Measurements from ENCODE around the gene RNU1-4. TPM values are rescaled to one million over a fixed set of nuclear protein-coding genes. Genes with fewer than 3 reads are reported as not detected.
"Not testable (repeated sequence)": the region's sequence is repeated elsewhere in the genome, so short reads cannot be mapped to it uniquely, and the experiment has no call there.

The RNU1-4 gene
- polyA plus RNA-seq (2013): not detected in 2 replicates

GRCh38 chr1:16740047-16740964 is at the start of gene RNU1-4:
RNU1-4 (plus strand) TSS chr1:16740516.
- not testable (repeated sequence) for H3K14ac ChIP-seq (ENCODE audit: low read length); H3K4me2 ChIP-seq (ENCODE audit: low read length)

GRCh38 chr1:16690971-16691682 is 49.2 kb upstream of the RNU1-4 start:
- WGBS (ENCODE audit: extremely low coverage, insufficient coverage, insufficient read length): no CpG with 5 or more reads among the region's 13 CpGs
- H2BK120ac ChIP-seq (ENCODE audit: insufficient read depth, low read length, poor library complexity); H3K4me1 ChIP-seq (ENCODE audit: control insufficient read depth in 1 of 2, insufficient read depth in 2 of 2, low read length in 2 of 2); H4K12ac ChIP-seq (ENCODE audit: low read depth, low read length); H3K27ac ChIP-seq (ENCODE audit: low read depth, low read length); H3K4ac ChIP-seq (ENCODE audit: low read depth, low read length); H3K36me3 ChIP-seq (ENCODE audit: control insufficient read depth in 1 of 2, insufficient read depth in 2 of 2, low read length in 2 of 2); H4K8ac ChIP-seq (ENCODE audit: low read depth, low read length); H3K79me1 ChIP-seq (ENCODE audit: low read length); H3K4me3 ChIP-seq (ENCODE audit: low read depth, low read length); H2BK12ac ChIP-seq (ENCODE audit: low read length); H3K79me2 ChIP-seq (ENCODE audit: control insufficient read depth, insufficient read depth, low read length, poor library complexity); H3K23ac ChIP-seq (ENCODE audit: low read length); H3K18ac ChIP-seq (ENCODE audit: low read length); H3K4me2 ChIP-seq (ENCODE audit: low read length); H3K14ac ChIP-seq (ENCODE audit: low read length); H2AK5ac ChIP-seq (ENCODE audit: low read length); DNase-seq; H3K9ac ChIP-seq (ENCODE audit: low read length); H3K9me3 ChIP-seq (ENCODE audit: insufficient read depth, low read depth, low read length); H2BK5ac ChIP-seq (ENCODE audit: low read depth, low read length, poor library complexity); H4K91ac ChIP-seq (ENCODE audit: low read depth, low read length); H2AFZ ChIP-seq (ENCODE audit: insufficient read depth, low read length, poor library complexity); H3K27me3 ChIP-seq (ENCODE audit: insufficient read depth, low read length): not testable (repeated sequence)

More at GRCh38 chr1:16740047-16740964, at the start of gene RNU1-4:
- H3K27me3 ChIP-seq (ENCODE audit: insufficient read depth, low read length); DNase-seq; H2AFZ ChIP-seq (ENCODE audit: insufficient read depth, low read length, poor library complexity); H2BK5ac ChIP-seq (ENCODE audit: low read depth, low read length, poor library complexity); H3K9me3 ChIP-seq (ENCODE audit: insufficient read depth, low read depth, low read length); H4K12ac ChIP-seq (ENCODE audit: low read depth, low read length); H3K18ac ChIP-seq (ENCODE audit: low read length); H3K36me3 ChIP-seq (ENCODE audit: control insufficient read depth in 1 of 2, insufficient read depth in 2 of 2, low read length in 2 of 2); H3K4ac ChIP-seq (ENCODE audit: low read depth, low read length); H2BK120ac ChIP-seq (ENCODE audit: insufficient read depth, low read length, poor library complexity); H2BK12ac ChIP-seq (ENCODE audit: low read length); H3K79me2 ChIP-seq (ENCODE audit: control insufficient read depth, insufficient read depth, low read length, poor library complexity); H3K79me1 ChIP-seq (ENCODE audit: low read length); H3K9ac ChIP-seq (ENCODE audit: low read length); H2AK5ac ChIP-seq (ENCODE audit: low read length); H3K4me1 ChIP-seq (ENCODE audit: control insufficient read depth in 1 of 2, insufficient read depth in 2 of 2, low read length in 2 of 2); H3K23ac ChIP-seq (ENCODE audit: low read length); H4K91ac ChIP-seq (ENCODE audit: low read depth, low read length); H3K27ac ChIP-seq (ENCODE audit: low read depth, low read length); H3K4me3 ChIP-seq (ENCODE audit: low read depth, low read length); H4K8ac ChIP-seq (ENCODE audit: low read depth, low read length): not testable (repeated sequence)
- no CpG with 5 or more reads among the region's 46 CpGs for WGBS (ENCODE audit: extremely low coverage, insufficient coverage, insufficient read length)

- H3K27me3 ChIP-seq (ENCODE audit: insufficient read depth, low read length); H2BK5ac ChIP-seq (ENCODE audit: low read depth, low read length, poor library complexity); H3K4ac ChIP-seq (ENCODE audit: low read depth, low read length); H4K8ac ChIP-seq (ENCODE audit: low read depth, low read length); H4K91ac ChIP-seq (ENCODE audit: low read depth, low read length); H2BK120ac ChIP-seq (ENCODE audit: insufficient read depth, low read length, poor library complexity); H3K14ac ChIP-seq (ENCODE audit: low read length); H3K36me3 ChIP-seq (ENCODE audit: control insufficient read depth in 1 of 2, insufficient read depth in 2 of 2, low read length in 2 of 2); H3K4me3 ChIP-seq (ENCODE audit: low read depth, low read length); H3K27ac ChIP-seq (ENCODE audit: low read depth, low read length); DNase-seq; H2BK12ac ChIP-seq (ENCODE audit: low read length); H3K4me1 ChIP-seq (ENCODE audit: control insufficient read depth in 1 of 2, insufficient read depth in 2 of 2, low read length in 2 of 2); H3K9ac ChIP-seq (ENCODE audit: low read length); H3K18ac ChIP-seq (ENCODE audit: low read length); H2AFZ ChIP-seq (ENCODE audit: insufficient read depth, low read length, poor library complexity); H3K79me2 ChIP-seq (ENCODE audit: control insufficient read depth, insufficient read depth, low read length, poor library complexity); H3K4me2 ChIP-seq (ENCODE audit: low read length); H4K12ac ChIP-seq (ENCODE audit: low read depth, low read length); H3K79me1 ChIP-seq (ENCODE audit: low read length); H3K23ac ChIP-seq (ENCODE audit: low read length); H2AK5ac ChIP-seq (ENCODE audit: low read length); H3K9me3 ChIP-seq (ENCODE audit: insufficient read depth, low read depth, low read length): not testable (repeated sequence)
- WGBS (ENCODE audit: extremely low coverage, insufficient coverage, insufficient read length): no CpG with 5 or more reads among the region's 39 CpGs
These were observed 48.0 kb upstream of the RNU1-4 start for GRCh38 chr1:16692283-16692682.

GRCh38 chr1:16692717-16693448 is 47.4 kb upstream of the RNU1-4 start:
- not testable (repeated sequence) for H2AK5ac ChIP-seq (ENCODE audit: low read length); DNase-seq; H3K27ac ChIP-seq (ENCODE audit: low read depth, low read length); H3K27me3 ChIP-seq (ENCODE audit: insufficient read depth, low read length); H4K91ac ChIP-seq (ENCODE audit: low read depth, low read length); H3K18ac ChIP-seq (ENCODE audit: low read length); H2BK120ac ChIP-seq (ENCODE audit: insufficient read depth, low read length, poor library complexity); H3K4me2 ChIP-seq (ENCODE audit: low read length); H3K79me2 ChIP-seq (ENCODE audit: control insufficient read depth, insufficient read depth, low read length, poor library complexity); H4K12ac ChIP-seq (ENCODE audit: low read depth, low read length); H2BK12ac ChIP-seq (ENCODE audit: low read length); H3K4me1 ChIP-seq (ENCODE audit: control insufficient read depth in 1 of 2, insufficient read depth in 2 of 2, low read length in 2 of 2); H3K4me3 ChIP-seq (ENCODE audit: low read depth, low read length); H2AFZ ChIP-seq (ENCODE audit: insufficient read depth, low read length, poor library complexity); H3K14ac ChIP-seq (ENCODE audit: low read length); H4K8ac ChIP-seq (ENCODE audit: low read depth, low read length); H3K4ac ChIP-seq (ENCODE audit: low read depth, low read length); H3K9ac ChIP-seq (ENCODE audit: low read length); H3K36me3 ChIP-seq (ENCODE audit: control insufficient read depth in 1 of 2, insufficient read depth in 2 of 2, low read length in 2 of 2); H3K79me1 ChIP-seq (ENCODE audit: low read length); H3K9me3 ChIP-seq (ENCODE audit: insufficient read depth, low read depth, low read length); H3K23ac ChIP-seq (ENCODE audit: low read length); H2BK5ac ChIP-seq (ENCODE audit: low read depth, low read length, poor library complexity)
- WGBS (ENCODE audit: extremely low coverage, insufficient coverage, insufficient read length): no CpG with 5 or more reads among the region's 79 CpGs
